ENCODE measurements around the gene CELSR1.

DNA sequence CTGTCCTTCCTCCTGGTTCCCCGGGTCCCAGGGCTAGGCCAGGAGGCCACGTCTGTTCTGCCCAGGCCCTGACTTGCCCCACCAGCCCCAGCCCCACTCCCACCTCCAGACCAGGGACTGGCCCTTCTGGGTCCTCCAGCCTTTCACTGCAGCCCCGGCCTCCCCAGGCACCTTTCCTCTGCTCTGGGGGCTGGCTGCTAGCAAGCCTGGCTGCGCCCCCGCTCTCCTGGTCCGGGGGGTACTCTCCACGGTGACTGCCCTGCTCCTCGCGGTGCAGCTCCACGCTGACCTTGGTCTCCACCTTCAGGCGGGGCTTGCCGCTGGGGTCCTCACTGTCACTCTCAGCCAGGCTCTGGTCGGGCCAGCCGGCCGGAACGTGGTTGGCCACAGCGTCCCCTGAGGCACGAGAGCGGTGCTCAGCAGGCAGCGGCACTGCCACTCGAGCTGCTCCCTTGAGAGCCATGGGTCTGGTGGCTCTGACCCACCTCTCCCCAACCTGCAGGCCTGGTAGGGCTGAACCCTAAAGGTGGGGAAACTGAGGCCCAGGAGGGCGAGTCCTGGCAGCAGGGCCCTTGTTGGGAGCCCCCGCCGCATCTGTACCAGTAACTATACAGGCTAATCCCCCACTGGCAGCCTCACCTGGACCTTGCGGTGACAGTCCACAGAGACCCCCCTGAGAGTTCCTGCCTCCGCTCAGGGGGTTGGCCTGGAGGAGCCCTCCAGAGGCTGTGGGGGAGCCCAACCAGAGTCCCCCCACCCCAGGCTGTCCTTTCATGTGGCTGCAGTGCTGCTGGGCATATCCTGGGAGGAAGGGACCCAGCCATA, 172.9 kb downstream of the CELSR1 start:
- TF ChIP-seq, protein P1, sequence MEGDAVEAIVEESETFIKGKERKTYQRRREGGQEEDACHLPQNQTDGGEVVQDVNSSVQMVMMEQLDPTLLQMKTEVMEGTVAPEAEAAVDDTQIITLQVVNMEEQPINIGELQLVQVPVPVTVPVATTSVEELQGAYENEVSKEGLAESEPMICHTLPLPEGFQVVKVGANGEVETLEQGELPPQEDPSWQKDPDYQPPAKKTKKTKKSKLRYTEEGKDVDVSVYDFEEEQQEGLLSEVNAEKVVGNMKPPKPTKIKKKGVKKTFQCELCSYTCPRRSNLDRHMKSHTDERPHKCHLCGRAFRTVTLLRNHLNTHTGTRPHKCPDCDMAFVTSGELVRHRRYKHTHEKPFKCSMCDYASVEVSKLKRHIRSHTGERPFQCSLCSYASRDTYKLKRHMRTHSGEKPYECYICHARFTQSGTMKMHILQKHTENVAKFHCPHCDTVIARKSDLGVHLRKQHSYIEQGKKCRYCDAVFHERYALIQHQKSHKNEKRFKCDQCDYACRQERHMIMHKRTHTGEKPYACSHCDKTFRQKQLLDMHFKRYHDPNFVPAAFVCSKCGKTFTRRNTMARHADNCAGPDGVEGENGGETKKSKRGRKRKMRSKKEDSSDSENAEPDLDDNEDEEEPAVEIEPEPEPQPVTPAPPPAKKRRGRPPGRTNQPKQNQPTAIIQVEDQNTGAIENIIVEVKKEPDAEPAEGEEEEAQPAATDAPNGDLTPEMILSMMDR (IDR thresholded peaks at IDR 0.05): no peak
- no peak for TF ChIP-seq POLR2A (IDR thresholded peaks at IDR 0.05)

Data from adrenal gland (tissue), 5 donors.